ENCODE results near the gene HOXA13.

Gene HOXA13

GRCh38 chr7:27146491-27147198, 53.2 kb downstream of the HOXA13 start:
- DNase-seq = no peak

- no peak for DNase-seq
These were observed 53.9 kb downstream of the HOXA13 start for GRCh38 chr7:27145914-27146412.

- DNase-seq = no peak
These were observed 54.6 kb downstream of the HOXA13 start for GRCh38 chr7:27145165-27145913.

GRCh38 chr7:27144781-27145164, 55.1 kb downstream of the HOXA13 start:
- DNase-seq = no peak

Measured in NCI-H69 (cell line).